HTR-8/SVneo (cell line): ENCODE data around the gene CYB561A3.

Source experiments
- DNase-seq: peaks from one replicate; pipeline ENCODE4 v3.0.0; 2011; ENCODE audit warnings: low spot score, mixed read lengths; ENCODE audit not compliant: insufficient read length
- FAIRE-seq: peaks from 2 replicates; lab custom pipeline; 2011; peaks lifted over from hg19 to GRCh38; lab: Jason Lieb, UNC

The CYB561A3 gene

GRCh38 chr11:61331651-61332050 is 30.0 kb downstream of the CYB561A3 start:
- DNase-seq (no peak), FAIRE-seq (no peak)

GRCh38 chr11:61329871-61330270 is 31.8 kb downstream of the CYB561A3 start:
- DNase-seq, result no peak

DNA sequence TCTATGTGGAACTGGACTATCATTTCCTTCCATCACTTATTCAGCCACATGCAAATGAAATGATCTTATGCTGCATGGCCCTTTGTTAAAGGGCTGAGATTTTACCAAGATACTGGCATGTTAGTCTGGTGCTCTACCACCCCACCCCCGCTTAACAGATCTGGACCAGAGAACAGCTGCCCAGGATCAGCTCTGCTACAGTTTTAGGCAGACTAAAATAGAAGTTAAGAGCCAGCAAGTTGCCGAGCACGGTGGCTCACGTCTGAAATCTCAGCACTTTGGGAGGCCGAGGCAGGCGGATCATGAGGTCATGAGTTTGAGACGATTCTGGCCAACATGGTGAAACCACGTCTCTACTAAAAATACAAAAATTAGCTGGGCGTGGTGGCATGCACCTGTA is 33.3 kb downstream of the CYB561A3 start:
- FAIRE-seq (no peak), DNase-seq (no peak)

More at GRCh38 chr11:61329871-61330270, 31.8 kb downstream of the CYB561A3 start:
- FAIRE-seq, result no peak

DNA sequence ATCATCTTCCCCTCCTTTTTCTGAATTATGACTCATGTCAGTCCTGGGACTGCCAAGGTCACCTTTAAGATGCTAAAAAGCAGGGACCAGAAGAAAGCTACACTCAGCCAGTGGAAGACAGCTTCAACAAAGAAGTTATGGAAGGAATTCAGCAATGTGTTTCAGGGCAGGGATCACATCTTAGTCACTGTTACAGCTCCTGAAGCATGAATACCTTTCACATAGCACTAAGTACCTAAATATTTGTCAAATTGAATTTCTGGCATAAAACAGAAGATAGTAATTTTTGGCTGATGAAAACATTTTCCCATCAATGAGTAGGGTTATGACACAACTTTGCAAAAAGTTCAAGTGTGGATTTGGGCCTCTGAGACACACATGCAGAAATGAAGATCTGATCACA is 34.0 kb downstream of the CYB561A3 start:
- FAIRE-seq, result no peak

GRCh38 chr11:61325649-61326414 is 35.9 kb downstream of the CYB561A3 start:
- FAIRE-seq (no peak), DNase-seq (no peak)

More for the DNA sequence above, 34.0 kb downstream of the CYB561A3 start:
- no peak for DNase-seq

DNA sequence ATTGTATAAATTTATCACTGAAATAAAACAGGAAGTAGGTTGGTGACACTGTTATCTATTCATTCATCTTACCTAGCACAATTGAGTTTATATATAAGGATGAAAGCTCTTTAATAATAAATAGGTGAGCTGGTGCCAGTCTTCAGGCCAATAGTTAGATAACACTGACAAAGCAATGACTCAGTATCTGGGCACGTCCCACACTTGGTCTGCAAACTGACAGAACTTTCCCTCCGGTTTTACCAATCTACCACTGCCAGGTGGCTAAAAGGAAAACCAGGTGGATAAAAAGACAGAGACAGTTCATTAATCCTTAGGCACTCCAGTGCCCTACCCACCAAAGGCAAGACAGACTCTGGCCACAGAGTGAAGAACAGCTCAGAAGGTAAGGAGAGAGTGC is 46.4 kb downstream of the CYB561A3 start:
- FAIRE-seq, result no peak

GRCh38 chr11:61310749-61311148 is 50.9 kb downstream of the CYB561A3 start:
- DNase-seq (no peak), FAIRE-seq (no peak)

More for the DNA sequence above, 46.4 kb downstream of the CYB561A3 start:
- DNase-seq, result no peak

- FAIRE-seq (no peak), DNase-seq (no peak)
Measured at GRCh38 chr11:61309739-61310138, 51.9 kb downstream of the CYB561A3 start.

DNA sequence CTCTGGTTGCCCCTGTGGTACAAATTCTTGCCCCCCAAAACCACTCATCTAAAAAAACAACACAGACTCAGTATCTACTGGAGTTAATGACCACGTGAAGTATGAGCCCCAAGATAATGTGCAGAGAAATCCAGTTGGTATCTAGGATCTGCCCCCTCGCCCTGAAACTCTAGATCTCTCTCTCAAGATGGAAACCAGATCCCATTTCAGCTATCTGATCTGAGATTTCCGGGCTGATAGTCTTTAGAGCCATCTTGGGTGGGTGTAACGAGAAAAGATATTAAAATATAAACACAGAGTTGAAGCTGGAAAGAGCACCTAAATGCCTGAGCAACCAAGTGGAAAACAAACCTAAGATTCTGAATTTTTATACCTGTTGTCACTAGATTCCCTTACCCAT is 52.5 kb downstream of the CYB561A3 start:
- no peak for FAIRE-seq

DNA sequence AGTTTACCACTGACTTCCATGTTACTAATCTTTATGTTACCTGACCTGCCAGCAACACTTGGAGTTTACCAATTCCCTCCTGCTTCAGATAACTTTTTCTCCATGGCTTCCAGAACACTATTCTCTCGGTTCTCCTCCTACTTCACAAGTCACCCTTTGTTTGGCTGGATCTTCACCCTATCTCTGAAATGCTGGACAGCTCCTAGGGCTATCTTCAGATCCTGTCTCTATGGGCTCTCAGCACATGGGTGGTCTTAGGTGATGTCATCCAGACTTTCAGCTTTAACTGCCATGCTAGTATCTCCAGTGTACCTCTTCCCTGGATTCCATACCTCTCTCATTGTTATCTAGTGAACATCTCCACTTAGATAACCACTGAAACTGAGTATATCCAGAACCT is 54.3 kb downstream of the CYB561A3 start:
- FAIRE-seq, result no peak
- no peak for DNase-seq

More for the DNA sequence above, 52.5 kb downstream of the CYB561A3 start:
- DNase-seq, result no peak

- DNase-seq, result no peak
- FAIRE-seq, result no peak
Measured at GRCh38 chr11:61306221-61306620, 55.5 kb downstream of the CYB561A3 start.

DNA sequence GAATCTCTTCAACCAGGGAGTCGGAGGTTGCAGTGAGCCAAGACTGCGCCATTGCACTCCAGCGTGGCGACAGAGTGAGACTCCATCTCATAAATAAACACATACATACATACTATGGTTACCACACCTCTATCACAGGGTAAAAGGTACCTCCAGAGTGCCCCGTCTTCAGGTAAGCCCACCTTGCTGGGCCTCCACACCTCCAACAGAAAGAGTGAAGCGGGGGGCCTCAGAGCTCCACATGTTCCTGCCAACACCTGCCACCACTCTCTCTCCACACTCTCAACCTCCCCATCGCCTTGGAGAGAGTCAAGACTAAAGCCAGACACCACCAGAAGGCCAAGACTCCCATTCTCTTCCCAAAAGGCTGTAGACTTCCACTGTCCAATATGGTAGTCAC is 56.3 kb downstream of the CYB561A3 start:
- DNase-seq (no peak), FAIRE-seq (no peak)

GRCh38 chr11:61303725-61304124 is 58.0 kb downstream of the CYB561A3 start:
- FAIRE-seq (no peak), DNase-seq (no peak)

DNA sequence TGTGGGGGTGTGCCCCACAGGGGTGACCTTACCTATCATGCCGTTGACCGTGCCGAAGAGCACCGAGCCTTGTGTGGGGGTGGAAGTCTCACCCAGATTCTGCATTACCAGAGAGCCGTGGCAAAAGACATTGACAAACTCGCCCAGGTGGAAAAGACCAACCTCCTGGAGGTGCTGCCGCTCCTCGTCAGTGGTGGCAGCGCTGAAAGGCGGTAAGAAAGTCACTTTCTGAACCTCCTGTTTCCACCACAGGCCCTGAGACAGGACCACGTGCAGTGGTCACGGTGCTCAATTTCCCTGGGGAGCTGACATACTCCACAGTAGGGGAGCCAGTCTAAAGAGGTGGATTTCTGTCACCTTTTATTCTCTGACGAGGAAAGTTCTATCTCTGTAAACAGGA is 59.1 kb downstream of the CYB561A3 start:
- FAIRE-seq, result no peak
- DNase-seq, result no peak
